NCI-H82 treated with DMSO at 0.1 percent for 48 hours (cell line): ENCODE results near the gene LRRC38.
"Not testable (repeated sequence)": the region's sequence is repeated elsewhere in the genome, so short reads cannot be mapped to it uniquely, and the experiment has no call there.

Experiments used
- DNase-seq: peaks from one replicate; lab custom pipeline; 2025; ENCODE audit not compliant: unreplicated experiment; lab: John Stamatoyannopoulos, UW

The LRRC38 gene, protein sequence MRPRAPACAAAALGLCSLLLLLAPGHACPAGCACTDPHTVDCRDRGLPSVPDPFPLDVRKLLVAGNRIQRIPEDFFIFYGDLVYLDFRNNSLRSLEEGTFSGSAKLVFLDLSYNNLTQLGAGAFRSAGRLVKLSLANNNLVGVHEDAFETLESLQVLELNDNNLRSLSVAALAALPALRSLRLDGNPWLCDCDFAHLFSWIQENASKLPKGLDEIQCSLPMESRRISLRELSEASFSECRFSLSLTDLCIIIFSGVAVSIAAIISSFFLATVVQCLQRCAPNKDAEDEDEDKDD

GRCh38 chr1:13513895-13514546 lies at the start of gene LRRC38:
LRRC38 (minus strand) TSS chr1:13514003; CDS start chr1:13513593, 410 bp downstream.
- no peak for DNase-seq

DNA sequence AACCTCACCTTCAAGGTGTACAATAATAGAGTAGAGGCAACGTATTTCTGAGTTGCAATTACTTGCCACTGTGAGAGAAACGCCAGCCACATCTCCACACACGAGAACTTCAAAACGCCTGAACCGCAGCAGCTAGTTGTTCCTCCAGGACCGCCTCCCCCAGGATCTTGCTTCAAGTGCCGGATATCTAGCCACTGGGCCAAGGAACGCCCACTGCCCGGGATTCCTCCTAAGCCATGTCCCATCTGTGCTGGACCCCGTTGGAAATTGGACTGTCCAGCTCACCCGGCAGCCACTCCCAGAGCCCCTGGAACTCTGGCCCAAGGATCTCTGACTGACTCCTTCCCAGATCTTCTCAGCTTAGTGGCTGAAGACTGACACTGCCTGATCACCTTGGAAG lies 49.2 kb upstream of the LRRC38 start:
- not testable (repeated sequence) for DNase-seq

GRCh38 chr1:13560541-13560940 lies 46.7 kb upstream of the LRRC38 start:
- DNase-seq = no peak

GRCh38 chr1:13556224-13556764 lies 42.5 kb upstream of the LRRC38 start:
- no peak for DNase-seq

GRCh38 chr1:13554798-13555197 lies 41.0 kb upstream of the LRRC38 start:
- DNase-seq = no peak

DNA sequence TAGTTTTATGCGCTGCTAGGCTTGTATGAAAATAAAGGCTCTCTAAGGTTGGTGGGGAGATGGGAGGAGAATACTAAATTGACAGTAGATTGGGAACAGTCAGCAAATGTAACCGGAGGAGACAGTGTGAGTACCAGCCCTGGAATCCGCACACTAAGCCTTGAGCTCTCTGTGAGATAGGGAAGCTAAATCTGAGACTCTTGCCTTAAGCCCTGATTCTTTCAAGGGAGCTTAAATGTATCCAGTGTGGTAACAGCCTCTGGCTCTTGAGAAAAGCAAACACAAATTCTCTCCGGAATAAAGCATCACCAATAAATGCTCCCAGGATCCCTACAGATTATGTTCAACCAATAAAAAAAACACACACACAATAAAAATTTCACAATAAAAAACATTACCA lies 36.9 kb upstream of the LRRC38 start:
- DNase-seq = no peak

DNA sequence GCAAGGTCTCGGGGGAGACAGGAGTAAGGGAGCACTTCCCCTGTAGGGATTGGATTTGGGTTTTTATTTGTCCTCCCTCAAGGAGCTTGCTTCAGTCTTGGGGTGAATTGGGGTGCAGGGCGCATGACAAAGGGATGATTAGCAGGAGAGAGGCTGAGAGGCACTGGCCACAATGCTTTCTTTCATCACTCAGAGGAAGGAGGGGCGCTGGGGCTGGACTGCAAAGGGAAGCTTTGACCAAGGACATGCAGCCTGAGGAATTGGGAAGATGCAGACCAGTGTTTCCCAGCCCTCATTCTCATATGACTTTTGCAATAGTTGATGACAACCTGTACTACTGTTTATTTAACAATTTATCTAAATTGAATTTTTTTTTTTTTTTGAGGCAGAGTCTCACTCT lies 35.7 kb upstream of the LRRC38 start:
- DNase-seq = no peak

DNA sequence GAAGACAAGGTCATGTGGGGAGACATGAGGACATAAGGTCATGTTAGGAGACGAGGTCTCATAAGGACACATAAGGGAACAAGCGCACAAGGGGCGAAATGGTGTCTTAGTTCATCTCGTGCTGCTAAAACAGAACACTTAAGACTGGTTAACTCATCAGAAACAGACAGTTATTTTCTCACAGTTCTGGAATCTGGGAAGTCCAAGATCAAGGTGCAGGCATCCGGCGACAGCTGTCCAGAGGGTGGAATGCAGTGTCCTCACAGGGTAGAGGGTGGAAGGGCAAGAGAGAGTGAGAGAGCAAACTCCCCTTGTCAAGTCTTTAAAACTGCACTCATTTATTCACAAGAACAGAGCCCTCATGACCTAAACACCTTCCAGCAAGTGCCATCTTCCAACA lies 35.2 kb upstream of the LRRC38 start:
- no peak for DNase-seq

- no peak for DNase-seq
Observed at GRCh38 chr1:13548281-13548680, 34.5 kb upstream of the LRRC38 start.

DNA sequence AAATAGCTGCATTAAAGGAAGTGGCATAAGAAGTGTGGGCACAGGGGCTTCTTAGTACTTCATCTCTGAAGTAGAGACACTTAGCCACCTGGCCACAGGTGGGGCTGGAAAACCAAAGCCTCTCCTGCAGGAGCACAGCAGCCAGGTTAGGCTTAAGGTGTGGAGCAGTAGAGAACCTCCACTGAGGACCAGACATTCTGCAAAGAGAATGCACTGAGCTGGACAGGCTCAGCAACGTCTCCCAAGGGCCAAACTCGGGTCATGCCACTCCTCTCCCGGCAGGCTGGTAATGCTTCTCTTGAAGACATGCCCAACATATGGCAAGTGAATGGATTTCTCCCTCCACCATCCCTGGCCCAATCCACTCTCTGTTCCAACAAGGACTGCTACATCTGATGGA lies 33.0 kb upstream of the LRRC38 start:
- DNase-seq = no peak

DNA sequence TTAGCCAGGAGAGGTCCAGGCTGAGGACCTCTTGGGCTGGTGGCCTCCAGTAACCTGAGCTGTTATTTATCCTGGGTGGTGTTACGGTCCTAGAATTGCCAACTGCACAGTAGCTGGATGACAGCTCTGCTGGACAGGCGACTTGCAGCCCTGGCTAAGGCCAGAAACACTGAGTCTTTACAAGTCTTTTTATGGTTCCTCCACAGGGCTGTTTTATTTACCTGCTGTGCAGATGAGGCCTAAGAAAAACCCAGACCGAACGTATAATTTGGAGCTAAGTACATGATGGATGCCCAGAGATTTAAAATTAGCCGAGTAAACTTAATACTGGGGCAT lies 30.4 kb upstream of the LRRC38 start:
- DNase-seq = no peak

DNA sequence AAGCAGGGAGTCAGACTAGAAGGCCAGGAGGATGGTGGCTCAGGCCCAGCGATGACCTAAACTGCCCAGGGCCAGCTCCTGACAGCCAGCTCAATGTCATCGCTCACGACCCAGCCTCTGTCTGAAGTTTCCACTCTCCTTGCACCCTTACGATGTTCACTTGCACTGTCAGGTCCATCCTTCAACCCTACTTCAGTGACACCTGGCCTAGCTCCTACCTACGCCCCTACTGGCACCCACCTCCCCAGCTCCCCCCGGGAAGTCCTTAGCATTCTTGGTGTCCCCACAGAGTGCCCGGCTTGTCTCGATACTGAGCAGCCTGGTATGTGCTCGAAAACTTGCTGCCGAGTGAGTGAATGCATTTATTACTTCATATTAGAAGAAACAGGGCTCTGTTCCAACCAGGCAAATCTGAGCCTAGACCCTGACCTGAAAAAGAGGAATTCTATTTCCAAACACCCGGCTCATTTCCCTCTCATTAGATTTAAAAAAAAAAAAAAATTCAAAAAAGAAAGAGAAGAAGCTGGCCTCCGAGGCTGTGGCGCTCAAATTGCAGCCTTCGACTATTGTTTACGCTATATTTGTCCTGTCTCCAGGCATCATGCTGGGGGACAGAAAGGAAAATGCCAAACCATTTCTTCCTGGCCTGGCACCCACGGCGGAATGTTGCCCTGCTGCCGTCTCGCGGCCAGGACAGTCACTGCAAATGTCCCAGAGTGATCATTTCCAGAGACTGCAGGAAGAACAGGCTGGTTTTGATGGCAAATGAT lies 29.8 kb upstream of the LRRC38 start:
- DNase-seq = no peak

DNA sequence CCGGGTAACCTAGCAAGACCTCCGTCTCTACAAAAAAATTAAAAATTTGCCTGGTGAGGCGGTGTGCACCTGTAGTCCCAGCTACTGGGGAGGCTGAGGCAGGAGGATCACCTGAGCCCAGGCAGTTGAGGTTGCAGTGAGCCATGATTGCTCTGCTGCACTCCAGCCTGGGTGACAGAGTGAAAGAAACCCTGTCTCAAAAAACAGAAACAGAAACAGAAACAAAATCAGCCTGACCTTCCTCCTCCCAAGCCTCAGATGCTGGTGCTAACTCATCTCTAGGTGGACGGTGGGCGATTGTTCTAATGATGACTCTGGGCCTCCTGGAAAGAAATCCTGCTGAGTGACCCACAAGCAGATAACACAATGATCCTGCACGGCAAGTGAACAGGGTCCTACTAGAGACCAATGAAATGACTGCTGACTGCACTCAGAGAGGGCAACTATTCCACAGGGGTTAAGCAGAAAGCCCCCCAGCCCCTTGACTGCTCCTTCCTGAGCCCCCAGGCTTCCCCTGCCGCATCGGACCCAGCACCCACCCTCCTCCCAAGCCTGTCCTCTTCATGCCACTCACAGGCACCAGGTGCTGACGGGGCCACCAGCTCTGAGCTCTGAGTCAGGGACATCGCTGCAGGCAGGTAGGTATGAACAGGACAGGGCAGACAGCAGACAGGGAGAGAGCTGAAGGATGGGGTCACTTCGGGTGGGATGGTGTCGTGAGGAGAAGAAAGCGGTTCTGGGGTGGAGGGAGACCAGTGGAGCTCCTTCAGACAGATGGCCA lies 27.8 kb upstream of the LRRC38 start:
- DNase-seq = no peak

GRCh38 chr1:13540866-13541265 lies 27.1 kb upstream of the LRRC38 start:
- DNase-seq = no peak

GRCh38 chr1:13539683-13540082 lies 25.9 kb upstream of the LRRC38 start:
- no peak for DNase-seq

DNA sequence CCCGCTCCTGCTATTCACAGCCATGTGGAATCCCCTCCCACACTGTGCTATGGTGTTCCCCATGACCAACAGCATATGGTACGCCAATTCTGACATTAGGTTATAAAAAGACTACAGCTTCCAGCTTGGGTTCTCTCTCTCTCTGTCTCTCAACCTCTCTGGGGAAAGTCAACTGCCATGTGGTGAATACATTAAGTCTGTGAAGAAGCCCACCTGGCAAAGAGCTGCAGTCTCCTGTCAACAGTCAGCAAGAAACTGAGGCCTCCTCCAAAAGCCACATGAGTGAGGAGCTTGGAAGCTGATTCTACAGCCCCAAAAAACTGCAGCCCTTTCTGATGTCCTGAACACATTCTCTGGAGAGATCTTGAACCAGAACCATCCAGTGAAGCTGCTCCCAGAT lies 25.0 kb upstream of the LRRC38 start:
- no peak for DNase-seq

DNA sequence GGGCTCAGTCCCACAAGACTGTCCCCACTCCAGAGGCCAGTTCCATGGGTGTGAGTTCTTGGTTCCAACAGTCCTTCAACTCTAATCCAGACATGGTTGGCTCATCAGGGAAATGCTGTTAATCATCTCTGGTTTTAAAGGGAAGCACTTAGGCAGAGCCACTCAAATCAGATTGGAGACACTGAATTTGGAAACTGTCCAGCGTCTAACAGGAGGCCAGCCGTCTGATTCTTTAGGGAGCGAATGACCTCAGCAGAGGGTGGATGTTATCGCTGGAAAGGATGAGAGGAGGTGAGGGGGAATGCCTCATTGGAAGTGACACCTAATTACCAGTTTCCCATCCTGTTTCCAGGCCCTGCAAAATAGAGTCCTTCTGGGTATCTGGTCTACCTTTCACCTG lies 22.8 kb upstream of the LRRC38 start:
- DNase-seq = no peak

- no peak for DNase-seq
Observed at GRCh38 chr1:13535227-13535626, 21.4 kb upstream of the LRRC38 start.

DNA sequence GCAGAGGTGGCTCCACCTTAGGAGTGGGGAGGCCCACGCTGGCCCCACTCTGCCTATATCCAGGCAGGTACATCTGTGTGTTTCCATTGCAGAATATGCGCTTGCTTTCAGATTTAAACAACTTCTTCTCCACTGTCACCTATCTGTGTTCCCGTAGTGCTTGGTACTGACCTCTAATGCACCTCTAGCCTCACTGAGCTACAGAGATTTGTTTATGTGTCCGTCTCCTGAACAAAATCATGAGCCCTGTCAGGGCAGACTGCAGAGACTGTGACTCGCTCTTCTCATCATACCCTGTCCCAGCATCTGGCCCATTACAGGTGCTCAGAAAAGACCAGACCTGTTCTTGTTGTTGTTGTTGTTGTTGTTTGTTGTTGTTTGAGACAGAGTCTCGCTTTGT lies 14.5 kb upstream of the LRRC38 start:
- no peak for DNase-seq

DNA sequence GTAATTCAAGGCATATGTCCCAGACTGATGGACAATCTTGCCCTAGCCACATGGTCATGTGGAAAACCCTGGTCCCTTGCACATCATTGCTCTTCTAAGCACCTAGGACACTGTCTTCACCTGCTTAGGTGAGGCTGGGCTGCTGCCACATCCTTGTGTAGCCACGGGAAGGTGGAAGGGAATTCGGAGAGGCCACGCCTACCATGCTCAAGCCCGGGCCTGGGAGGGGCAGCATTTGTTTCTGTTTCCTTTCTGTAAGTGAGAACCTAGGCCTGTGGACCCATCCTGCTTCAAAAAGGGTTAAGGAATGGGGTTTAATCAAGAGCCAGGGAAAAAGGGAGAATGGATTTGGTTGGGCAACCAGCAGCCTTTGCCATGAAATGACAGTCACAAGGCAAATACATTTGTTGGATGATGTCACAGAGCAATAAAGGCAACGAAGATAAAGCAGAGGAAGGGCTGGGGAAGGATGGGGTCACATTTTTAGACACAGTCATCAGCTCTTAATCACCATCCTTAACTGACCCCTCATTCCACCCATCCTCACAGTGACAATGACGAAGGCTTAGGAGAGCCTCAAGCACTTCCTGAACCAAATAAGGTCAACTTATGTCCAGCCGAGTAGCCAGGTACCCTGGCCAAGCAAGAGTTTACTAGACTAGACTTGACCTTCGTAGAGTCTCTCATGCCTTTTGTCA lies 10.1 kb upstream of the LRRC38 start:
- DNase-seq = no peak

DNA sequence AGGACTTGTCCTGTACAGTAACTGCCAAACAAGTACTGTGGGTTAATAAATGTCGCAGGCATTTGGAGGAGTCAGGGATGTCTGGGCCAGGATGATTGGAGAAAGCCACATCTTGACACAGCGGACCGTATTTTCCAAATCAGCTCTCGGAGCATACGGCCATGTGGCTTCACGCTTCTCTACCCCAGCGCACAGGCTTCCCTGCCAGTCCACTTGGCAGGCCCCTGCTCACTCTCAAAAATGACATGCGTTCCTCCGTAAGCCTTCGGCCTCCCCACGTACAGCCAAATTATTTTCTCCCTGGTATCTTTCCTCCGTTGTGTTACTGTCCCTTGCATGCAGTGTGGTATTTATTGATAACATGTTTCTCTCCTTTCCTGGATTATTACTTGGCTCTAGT lies 7.2 kb upstream of the LRRC38 start:
- DNase-seq = no peak
